GM18520 (cell line): ENCODE measurements around the gene PHKG1.
"Not testable (repeated sequence)": the region's sequence is repeated elsewhere in the genome, so short reads cannot be mapped to it uniquely, and the experiment has no call there.

Source experiments
- ATAC-seq: cut with Tn5 transposase; IDR thresholded peaks from one replicate; pipeline ENCODE4 v1.9.1; 2021; ENCODE audit not compliant: unreplicated experiment

Gene PHKG1

GRCh38 chr7:56092789-56093531 is at the start of gene PHKG1:
TSS of gene PHKG1 (minus strand) at chr7:56092952. CDS start at chr7:56088941, 4,011 bp downstream.
- ATAC-seq: no peak

GRCh38 chr7:56131062-56131461 is 38.3 kb upstream of the PHKG1 start:
- ATAC-seq: not testable (repeated sequence)

GRCh38 chr7:56127241-56127975 is 34.7 kb upstream of the PHKG1 start:
- no peak for ATAC-seq

GRCh38 chr7:56125831-56126230 is 33.1 kb upstream of the PHKG1 start:
- ATAC-seq: no peak

GRCh38 chr7:56124981-56125380 is 32.2 kb upstream of the PHKG1 start:
- ATAC-seq: no peak

- ATAC-seq: no peak
Observed at GRCh38 chr7:56121440-56121839, 28.7 kb upstream of the PHKG1 start.

GRCh38 chr7:56115852-56116538 is 23.2 kb upstream of the PHKG1 start, which contains the start of gene NUPR2:
TSS of gene NUPR2 (minus strand) at chr7:56116417. CDS start at chr7:56116314, 103 bp downstream.
- ATAC-seq: no peak

GRCh38 chr7:56112244-56112643 is 19.5 kb upstream of the PHKG1 start:
- ATAC-seq: not testable (repeated sequence)

GRCh38 chr7:56110611-56111010 is 17.9 kb upstream of the PHKG1 start:
- no peak for ATAC-seq

GRCh38 chr7:56107954-56108258 is 15.2 kb upstream of the PHKG1 start:
- ATAC-seq: no peak

- ATAC-seq: peak; percentile 99
Observed at GRCh38 chr7:56106108-56107073, 13.6 kb upstream of the PHKG1 start, which contains the start of gene CHCHD2. TSS of gene CHCHD2 (minus strand) at chr7:56106476. CDS start at chr7:56106413, 63 bp downstream.

GRCh38 chr7:56105508-56105907 is 12.8 kb upstream of the PHKG1 start:
- no peak for ATAC-seq

- ATAC-seq: not testable (repeated sequence)
Observed at GRCh38 chr7:56104138-56104537, 11.4 kb upstream of the PHKG1 start.

- no peak for ATAC-seq
Observed at GRCh38 chr7:56099653-56100052, 6.9 kb upstream of the PHKG1 start.

- not testable (repeated sequence) for ATAC-seq
Observed at GRCh38 chr7:56098187-56099008, 5.6 kb upstream of the PHKG1 start.

- no peak for ATAC-seq
Observed at GRCh38 chr7:56097700-56098099, 4.9 kb upstream of the PHKG1 start.

- not testable (repeated sequence) for ATAC-seq
Observed at GRCh38 chr7:56092388-56092787, 364 bp downstream of the PHKG1 start.

GRCh38 chr7:56091591-56091990 is 1.2 kb downstream of the PHKG1 start:
- no peak for ATAC-seq

- no peak for ATAC-seq
Observed at GRCh38 chr7:56087445-56087844, 5.3 kb downstream of the PHKG1 start.

GRCh38 chr7:56086761-56087160 is 6.0 kb downstream of the PHKG1 start:
- ATAC-seq: no peak
